ENCODE data around the gene OR52I2.

OR52I2 gene

GRCh38 chr11:4636962-4637661 is 55.6 kb downstream of the OR52I2 start, which contains the start of gene OR51D1:
OR51D1 (plus strand) TSS chr11:4637477; CDS start chr11:4639791, 2,314 bp downstream.
- no peak for TF ChIP-seq ZNF274 (IDR thresholded peaks at IDR 0.05; ENCODE audit: low read depth, low read length)
- H3K4me3 ChIP-seq (ENCODE audit: low read length): no peak within 1 kb of the TSS

- no peak overlapping the region for H3K4me3 ChIP-seq (ENCODE audit: low read length)
- TF ChIP-seq ZNF274 (IDR thresholded peaks at IDR 0.05; ENCODE audit: low read depth, low read length): no peak
Measured at GRCh38 chr11:4637662-4638047, 56.1 kb downstream of the OR52I2 start.

GRCh38 chr11:4639931-4640330 is 58.4 kb downstream of the OR52I2 start:
- no peak for TF ChIP-seq ZNF274 (IDR thresholded peaks at IDR 0.05; ENCODE audit: low read depth, low read length)
- no peak overlapping the region for H3K4me3 ChIP-seq (ENCODE audit: low read length)

- TF ChIP-seq ZNF274 (IDR thresholded peaks at IDR 0.05; ENCODE audit: low read depth, low read length): no peak
- no peak overlapping the region for H3K4me3 ChIP-seq (ENCODE audit: low read length)
Measured at GRCh38 chr11:4641501-4641900, 60.0 kb downstream of the OR52I2 start.

- no peak for TF ChIP-seq ZNF274 (IDR thresholded peaks at IDR 0.05; ENCODE audit: low read depth, low read length)
Measured at GRCh38 chr11:4642043-4642442, 60.5 kb downstream of the OR52I2 start.

More at GRCh38 chr11:4642043-4642442, 60.5 kb downstream of the OR52I2 start:
- H3K4me3 ChIP-seq (ENCODE audit: low read length): no peak overlapping the region

Measured in GM08714 (cell line).